B cell (primary cell): ENCODE measurements around the gene CITED4.

Experiments used
- EZH2 ChIP-seq: IDR thresholded peaks from 2 replicates; pipeline ENCODE4 v1.6.1; 2012; ENCODE audit warnings: borderline replicate concordance, low read depth, mild to moderate bottlenecking, moderate library complexity, low read length; ENCODE audit not compliant: insufficient read depth, poor library complexity, severe bottlenecking
- TF ChIP-seq, protein P1 (sequence below): fragments of 200-600 bp; IDR thresholded peaks from one replicate; pipeline ENCODE4 v1.8.0; 2022; ENCODE audit warnings: antibody characterized with exemption, mild to moderate bottlenecking

DNA sequence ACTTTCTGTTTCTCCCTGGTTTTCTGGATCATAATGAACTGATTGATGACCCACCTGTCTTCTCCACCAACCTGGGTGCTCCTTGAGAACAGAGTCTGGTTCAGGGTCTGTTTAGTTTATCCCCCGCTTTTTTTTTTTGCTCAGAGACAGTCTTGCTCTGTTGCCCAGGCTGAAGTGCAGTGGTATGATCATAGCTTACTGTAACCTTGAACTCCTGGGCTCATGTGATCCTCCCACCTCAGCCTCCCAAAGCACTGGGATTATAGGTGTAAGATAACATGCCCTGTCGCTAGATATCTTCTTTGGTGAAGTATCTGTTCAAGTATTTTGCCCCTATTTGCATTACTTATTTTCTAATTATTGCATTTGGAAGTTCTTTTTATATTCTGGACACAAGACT lies 30.2 kb upstream of the CITED4 start:
- TF ChIP-seq, protein P1, sequence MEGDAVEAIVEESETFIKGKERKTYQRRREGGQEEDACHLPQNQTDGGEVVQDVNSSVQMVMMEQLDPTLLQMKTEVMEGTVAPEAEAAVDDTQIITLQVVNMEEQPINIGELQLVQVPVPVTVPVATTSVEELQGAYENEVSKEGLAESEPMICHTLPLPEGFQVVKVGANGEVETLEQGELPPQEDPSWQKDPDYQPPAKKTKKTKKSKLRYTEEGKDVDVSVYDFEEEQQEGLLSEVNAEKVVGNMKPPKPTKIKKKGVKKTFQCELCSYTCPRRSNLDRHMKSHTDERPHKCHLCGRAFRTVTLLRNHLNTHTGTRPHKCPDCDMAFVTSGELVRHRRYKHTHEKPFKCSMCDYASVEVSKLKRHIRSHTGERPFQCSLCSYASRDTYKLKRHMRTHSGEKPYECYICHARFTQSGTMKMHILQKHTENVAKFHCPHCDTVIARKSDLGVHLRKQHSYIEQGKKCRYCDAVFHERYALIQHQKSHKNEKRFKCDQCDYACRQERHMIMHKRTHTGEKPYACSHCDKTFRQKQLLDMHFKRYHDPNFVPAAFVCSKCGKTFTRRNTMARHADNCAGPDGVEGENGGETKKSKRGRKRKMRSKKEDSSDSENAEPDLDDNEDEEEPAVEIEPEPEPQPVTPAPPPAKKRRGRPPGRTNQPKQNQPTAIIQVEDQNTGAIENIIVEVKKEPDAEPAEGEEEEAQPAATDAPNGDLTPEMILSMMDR = no peak
- TF ChIP-seq EZH2 = no peak
